ENCODE data around the gene ATP6AP2.

DNA sequence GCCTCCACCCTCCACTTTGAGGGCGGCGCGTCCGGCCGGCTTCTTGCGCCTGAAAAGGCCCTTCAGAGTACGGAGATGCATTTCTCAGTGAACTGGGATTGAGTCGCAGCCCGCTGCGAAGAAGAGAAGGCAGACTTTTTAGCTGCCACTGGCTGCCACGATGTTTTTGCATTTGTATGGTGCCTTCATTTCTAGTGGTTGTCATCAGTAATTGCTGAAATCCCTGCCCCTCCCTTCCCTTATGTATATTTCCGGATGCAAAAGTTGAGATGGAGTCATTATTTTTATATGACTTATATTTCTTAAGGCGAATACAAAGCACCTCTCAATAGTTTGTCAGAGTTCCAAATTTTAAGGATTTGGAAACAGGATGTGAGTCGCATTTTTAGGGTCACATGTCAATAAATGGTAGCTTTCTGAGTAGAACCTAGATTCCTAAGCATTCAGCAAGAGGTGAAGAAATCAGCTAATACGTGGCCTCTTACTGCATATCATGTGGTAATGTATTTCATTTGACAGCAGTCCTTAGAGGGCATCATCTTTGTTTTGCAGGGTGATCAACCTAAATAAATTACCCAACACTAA lies 658 bp downstream of the ATP6AP2 start:
- TF ChIP-seq CTCF (conservative IDR thresholded peaks at IDR 0.05) (no peak), ZFX (IDR thresholded peaks at IDR 0.05) (no peak; the same call in 1 of the 2 replicates)

All from C4-2B (cell line).